ENCODE measurements around the gene LRRC32. TPM values are rescaled to one million over a fixed set of nuclear protein-coding genes. Genes with fewer than 3 reads are reported as not detected.
A peak's percentile ranks its signal among the peaks of the same experiment; 100 is the strongest.

The LRRC32 gene
- total and polyA plus RNA-seq, 2 of the 4 experiments (the other 2 are of a cell fraction): 5.2 to 13.7 TPM

GRCh38 chr11:76662656-76663485 lies 7.7 kb downstream of the LRRC32 start:
- intact Hi-C loops (cut with micrococcal nuclease) (no loop called here), in situ Hi-C loops (cut with MboI; ENCODE audit: low sequenced_read_pairs) (no loop called here)
- ATAC-seq (ENCODE audit: low read depth): no peak

More at GRCh38 chr11:76662656-76663485, 7.7 kb downstream of the LRRC32 start:
- ChIA-PET POLR2A (ENCODE audit: unreplicated experiment) (no interaction called here), CTCF (no interaction called here)
- Histone ChIP-seq H3K18ac (ENCODE audit: low read depth, low read length) (no peak overlapping the region), H3K23ac (ENCODE audit: low read depth, low read length) (no peak overlapping the region), H3K4me1 (ENCODE audit: control insufficient read depth, insufficient read depth, low read length) (peaks cover under 1% of the 10 kb centered on the region; the same call in 1 of the 2 replicates), H2AK5ac (ENCODE audit: low read depth, low read length) (0 out of 2 replicates have a peak overlapping the region, but pooled peaks have one; percentile 26), H2BK15ac (ENCODE audit: low read depth, low read length) (no peak overlapping the region), H3K9ac (ENCODE audit: low read depth, low read length) (no peak overlapping the region), H3K4me2 (ENCODE audit: low read depth, low read length) (no peak overlapping the region), H3K9me1 (ENCODE audit: insufficient read depth, low read length) (no peaks in the 10 kb centered on the region), H2BK5ac (ENCODE audit: low read depth, low read length, poor library complexity, severe bottlenecking) (no peak overlapping the region), H3K4me3 (ENCODE audit: insufficient read depth, low read depth, low read length) (no peak overlapping the region), H3K27ac (ENCODE audit: insufficient read depth, low read length) (no peak overlapping the region), H4K8ac (ENCODE audit: low read depth in 2 of 2, low read length in 2 of 2) (no peak overlapping the region), H2BK20ac (ENCODE audit: low read depth, low read length) (no peak overlapping the region), H4K91ac (ENCODE audit: insufficient read depth, low read depth, low read length) (no peak overlapping the region), H3K36me3 (ENCODE audit: control insufficient read depth, insufficient read depth, low read length) (peaks cover 11% of the 10 kb centered on the region; the same call in 1 of the 2 replicates), H2BK120ac (ENCODE audit: low read depth, low read length) (no peak overlapping the region), H4K20me1 (ENCODE audit: insufficient read depth, low read length) (no peaks in the 10 kb centered on the region), H3K4ac (ENCODE audit: low read depth, low read length) (no peak overlapping the region), H3K14ac (replicated peaks; ENCODE audit: low read depth, low read length) (no peak overlapping the region), H2AFZ (replicated peaks; ENCODE audit: low read length, poor library complexity) (no peak overlapping the region), H3K27me3 (ENCODE audit: control insufficient read depth, insufficient read depth, low read length) (no peaks in the 10 kb centered on the region), H3K79me1 (ENCODE audit: low read depth in 1 of 2, low read length in 2 of 2) (no peaks in the 10 kb centered on the region), H2AK9ac (replicated peaks; ENCODE audit: low read depth, low read length, poor library complexity) (no peak overlapping the region), H4K5ac (ENCODE audit: low read depth, low read length) (no peak overlapping the region; the same call in 1 of the 2 replicates), H3K9me3 (ENCODE audit: control insufficient read depth, insufficient read depth, low read length) (no peaks in the 10 kb centered on the region), H3K56ac (ENCODE audit: extremely low read depth, insufficient read depth, low read length) (no peak overlapping the region)
- dilution Hi-C loops (cut with HindIII; ENCODE audit: low sequenced_read_pairs, unreplicated experiment): no loop called here
- WGBS, 2 experiments (ENCODE audit: extremely low coverage in 2 of 2, insufficient read length in 1 of 2): 93% methylated on average over 7 of the region's 13 CpGs; no CpG with 5 or more reads in 1 of the 2 experiments
- TF ChIP-seq MXI1 (IDR thresholded peaks at IDR 0.05; ENCODE audit: borderline replicate concordance, low read depth, low read length) (no peak), RFX5 (IDR thresholded peaks at IDR 0.05; ENCODE audit: low read depth, low read length) (no peak), BHLHE40 (IDR thresholded peaks at IDR 0.05; ENCODE audit: low read depth, low read length) (no peak), MAZ (IDR thresholded peaks at IDR 0.05; ENCODE audit: borderline replicate concordance, low read depth, low read length) (no peak), MAFK (IDR thresholded peaks at IDR 0.05; ENCODE audit: low read depth, low read length) (no peak), CTCF (conservative IDR thresholded peaks at IDR 0.05; ENCODE audit: low read depth, low read length) (no peak), POLR2A (IDR thresholded peaks at IDR 0.05; ENCODE audit: low read depth, low read length) (no peak), RAD21 (IDR thresholded peaks at IDR 0.05; ENCODE audit: low read length) (no peak), CHD1 (IDR thresholded peaks at IDR 0.05; ENCODE audit: low read depth, low read length) (no peak), SMC3 (IDR thresholded peaks at IDR 0.05; ENCODE audit: low read depth, low read length) (no peak), FOS (IDR thresholded peaks at IDR 0.05; ENCODE audit: low read depth, low read length) (no peak), RCOR1 (IDR thresholded peaks at IDR 0.05; ENCODE audit: insufficient replicate concordance, low read length) (no peak), CEBPB (IDR thresholded peaks at IDR 0.05; ENCODE audit: low read depth, low read length) (no peak)
- no TSS peak for BruUV-seq (replicated peaks)
- no peak for DNase-seq

Data from IMR-90 (cell line).